HG03108 (cell line): ENCODE measurements around the gene FRY.

Experiments
- ATAC-seq: cut with Tn5 transposase; IDR thresholded peaks from one replicate; pipeline ENCODE4 v1.9.1; 2021; ENCODE audit warnings: moderate library complexity; ENCODE audit not compliant: unreplicated experiment

The FRY gene

GRCh38 chr13:32254416-32254815 lies 222.8 kb downstream of the FRY start:
- ATAC-seq: no peak

GRCh38 chr13:32254916-32255723 lies 223.5 kb downstream of the FRY start:
- no peak for ATAC-seq

GRCh38 chr13:32255724-32256109 lies 224.1 kb downstream of the FRY start:
- no peak for ATAC-seq

- no peak for ATAC-seq
Measured at GRCh38 chr13:32256243-32256642, 224.7 kb downstream of the FRY start.

- ATAC-seq: no peak
Measured at GRCh38 chr13:32257649-32258048, 226.1 kb downstream of the FRY start.

GRCh38 chr13:32259116-32259515 lies 227.5 kb downstream of the FRY start:
- ATAC-seq: no peak

GRCh38 chr13:32261567-32261966 lies 230.0 kb downstream of the FRY start:
- no peak for ATAC-seq

- no peak for ATAC-seq
Measured at GRCh38 chr13:32262165-32262564, 230.6 kb downstream of the FRY start.

GRCh38 chr13:32262619-32263018 lies 231.0 kb downstream of the FRY start:
- no peak for ATAC-seq

GRCh38 chr13:32264407-32264806 lies 232.8 kb downstream of the FRY start:
- ATAC-seq: no peak

GRCh38 chr13:32265726-32266125 lies 234.2 kb downstream of the FRY start:
- no peak for ATAC-seq

GRCh38 chr13:32266130-32266529 lies 234.6 kb downstream of the FRY start:
- no peak for ATAC-seq

GRCh38 chr13:32267836-32268439 lies 236.4 kb downstream of the FRY start:
- ATAC-seq: no peak

- ATAC-seq: no peak
Measured at GRCh38 chr13:32272021-32272683, 240.6 kb downstream of the FRY start.

- ATAC-seq: no peak
Measured at GRCh38 chr13:32277839-32278238, 246.3 kb downstream of the FRY start.

- ATAC-seq: no peak
Measured at GRCh38 chr13:32278426-32278825, 246.9 kb downstream of the FRY start.

- no peak for ATAC-seq
Measured at GRCh38 chr13:32281096-32281495, 249.5 kb downstream of the FRY start.

- no peak for ATAC-seq
Measured at GRCh38 chr13:32282096-32282711, 250.6 kb downstream of the FRY start.

GRCh38 chr13:32284927-32285632 lies 253.5 kb downstream of the FRY start:
- no peak for ATAC-seq

GRCh38 chr13:32285633-32285965 lies 254.0 kb downstream of the FRY start:
- no peak for ATAC-seq

GRCh38 chr13:32297206-32297605 lies 265.6 kb downstream of the FRY start:
- ATAC-seq: no peak
